Kidney (tissue), 14 donors: ENCODE measurements around the gene CCNB1IP1. TPM values are rescaled to one million over a fixed set of nuclear protein-coding genes. Genes with fewer than 3 reads are reported as not detected.
"Not testable (repeated sequence)": the region's sequence is repeated elsewhere in the genome, so short reads cannot be mapped to it uniquely, and the experiment has no call there.

Experiments used
- DNase-seq, 5 donors: peaks; one replicate each; pipeline ENCODE4 v3.0.0-alpha.2; 2013 to 2020
- FAIRE-seq: peaks from 2 replicates; lab custom pipeline; 2012; peaks lifted over from hg19 to GRCh38; lab: Jason Lieb, UNC
- H3K27ac ChIP-seq, 2 donors: one replicate each; pipeline ENCODE4 v1.7.0; 2013; ENCODE audit warnings: low read depth in 2 of 2, low read length in 2 of 2, inconsistent platforms in 1 of 2
- H3K27me3 ChIP-seq: one replicate; pipeline ENCODE4 v1.7.1; 2013; ENCODE audit warnings: low read length, inconsistent platforms; ENCODE audit not compliant: control insufficient read depth, insufficient read depth
- H3K36me3 ChIP-seq, 3 donors: one replicate each; pipeline versions ENCODE4 v1.7.0 to v1.7.1; 2013; ENCODE audit warnings: low read length in 3 of 3, control low read depth in 1 of 3, inconsistent platforms in 1 of 3; ENCODE audit not compliant: insufficient read depth in 3 of 3, control insufficient read depth in 2 of 3
- H3K4me1 ChIP-seq, 3 donors: one replicate each; pipeline versions ENCODE4 v1.7.0 to v1.7.1; 2013; ENCODE audit warnings: low read length in 3 of 3, inconsistent platforms in 1 of 3, low read depth in 1 of 3; ENCODE audit not compliant: control insufficient read depth in 2 of 3, insufficient read depth in 2 of 3
- H3K4me3 ChIP-seq, 3 donors: one replicate each; pipeline versions ENCODE4 v1.7.0 to v1.8.1; 2013; ENCODE audit warnings: low read length in 3 of 3, control low read depth in 1 of 3, inconsistent platforms in 1 of 3
- H3K9ac ChIP-seq, 3 donors: one replicate each; pipeline versions ENCODE4 v1.7.0 to v1.7.1; 2013; ENCODE audit warnings: low read length in 3 of 3, control low read depth in 1 of 3, inconsistent platforms in 1 of 3
- H3K9me3 ChIP-seq, 3 donors: one replicate each; pipeline versions ENCODE4 v1.7.0 to v1.7.1; 2013; ENCODE audit warnings: low read length in 3 of 3, control low read depth in 1 of 3, inconsistent platforms in 1 of 3; ENCODE audit not compliant: control insufficient read depth in 2 of 3, insufficient read depth in 1 of 3
- CTCF ChIP-seq: IDR thresholded peaks from 3 replicates; pipeline ENCODE4 v1.5.1; 2012; ENCODE audit warnings: mild to moderate bottlenecking, moderate library complexity, borderline replicate concordance; ENCODE audit not compliant: insufficient read depth; ENCODE audit errors: extremely low read depth
- intact Hi-C: fragments of 100-400 bp; cut with DNase I; formaldehyde crosslinking; loops from one replicate; pipeline ENCODE4 v1.11.1; 2022
- polyA plus RNA-seq: library from polyadenylated mRNA; stranded (reverse); fragments of 350-450 nt; fragmentation: Illumina TruSeq; extraction: RNeasy Lipid Tissue Mini Kit (QIAGEN cat#74804); gene quantifications from one replicate; pipeline ENCODE4 v1.2.3, GENCODE V29; 2014; ENCODE audit warnings: low read depth, low replicate concordance; ENCODE audit not compliant: insufficient read depth
- total RNA-seq: library from RNA; stranded (reverse); fragmentation: NEBNext Ultra II Directional; extraction: Animal tissue kit (Norgen Biotek cat#: 25700); gene quantifications from one replicate; pipeline ENCODE4 v1.2.1, GENCODE V29; 2021
- donor health status: control.
- donor health status: control.
- donor health status: control.
- donor health status: control.
- donor health status: control.
- donor health status: DM: yes; HTN: yes; CAD: no.
- donor health status: Normal renal cell carcinoma (clear cell type).

The CCNB1IP1 gene
- total and polyA plus RNA-seq, 2 donors from 2014 or later: 25.7 to 58.2 TPM

DNA sequence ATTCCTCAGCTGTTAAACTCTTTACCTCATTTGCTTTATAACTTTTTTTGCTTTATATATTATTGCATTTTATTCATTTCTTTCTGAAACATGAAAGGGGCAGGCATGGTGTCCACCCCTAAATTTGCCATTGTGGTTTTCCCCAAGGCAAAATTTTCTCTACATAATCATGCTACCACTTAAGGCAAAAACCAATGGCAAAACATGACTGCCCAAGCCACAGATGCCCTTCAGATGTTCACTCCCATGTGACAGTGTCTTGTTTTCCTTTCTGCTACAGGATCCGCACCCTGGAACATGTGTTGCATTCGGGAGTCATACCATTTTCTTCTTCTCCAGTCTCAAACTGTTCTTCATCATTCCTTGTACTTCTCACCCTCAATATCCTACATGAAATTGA, 55.7 kb downstream of the CCNB1IP1 start:
- Histone ChIP-seq H3K27ac (no peak overlapping the region), H3K4me1 (no peaks in the 10 kb centered on the region), H3K4me3 (no peak overlapping the region), H3K9ac (no peak overlapping the region), H3K36me3 (peaks cover 0 to 4% (median 0%) of the 10 kb centered on the region in 3 donors), H3K27me3 (no peaks in the 10 kb centered on the region), H3K9me3 (peaks cover 0 to 4% (median 0%) of the 10 kb centered on the region in 3 donors)
- intact Hi-C loops: no loop called here
- no peak for FAIRE-seq
- TF ChIP-seq CTCF: no peak
- no peak for DNase-seq

- no peaks in the 10 kb centered on the region for H3K4me1 ChIP-seq
- intact Hi-C loops: no loop called here
- no peaks in the 10 kb centered on the region for H3K27me3 ChIP-seq
- TF ChIP-seq CTCF: no peak
- H3K4me3 ChIP-seq: no peak overlapping the region
- no peak overlapping the region for H3K27ac ChIP-seq
- H3K9me3 ChIP-seq: peaks cover 0 to 4% (median 0%) of the 10 kb centered on the region in 3 donors
- DNase-seq (no peak), FAIRE-seq (no peak)
- peaks cover 0 to 4% (median 0%) of the 10 kb centered on the region in 3 donors for H3K36me3 ChIP-seq
- no peak overlapping the region for H3K9ac ChIP-seq
Measured at GRCh38 chr14:20274062-20274461, 59.0 kb downstream of the CCNB1IP1 start.

DNA sequence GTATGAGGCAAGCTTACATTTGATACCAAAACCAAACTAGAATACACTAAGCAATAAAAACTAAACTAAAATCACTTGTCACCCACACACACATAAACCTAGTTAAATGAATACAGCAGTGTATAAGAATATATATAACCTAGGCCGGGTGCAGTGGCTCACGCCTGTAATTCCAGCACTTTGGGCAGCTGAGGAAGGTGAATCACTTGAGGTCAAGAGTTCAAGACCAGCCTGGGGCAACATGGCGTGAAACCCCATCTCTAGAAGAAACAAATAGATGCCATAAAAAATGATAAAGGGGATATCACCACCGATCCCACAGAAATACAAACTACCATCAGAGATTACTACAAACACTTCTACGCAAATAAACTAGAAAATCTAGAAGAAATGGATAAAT, 68.7 kb downstream of the CCNB1IP1 start:
- H3K27ac ChIP-seq, H3K9me3 ChIP-seq, H3K4me1 ChIP-seq, FAIRE-seq, H3K36me3 ChIP-seq, H3K4me3 ChIP-seq, intact Hi-C loops, H3K27me3 ChIP-seq, DNase-seq, H3K9ac ChIP-seq: not testable (repeated sequence)

- Histone ChIP-seq H3K36me3 (no peaks in the 10 kb centered on the region), H3K27me3 (no peaks in the 10 kb centered on the region), H3K27ac (no peak overlapping the region), H3K9me3 (no peaks in the 10 kb centered on the region), H3K9ac (no peak overlapping the region), H3K4me3 (no peak overlapping the region), H3K4me1 (no peaks in the 10 kb centered on the region)
- FAIRE-seq (no peak), DNase-seq (no peak)
- intact Hi-C loops: no loop called here
- no peak for TF ChIP-seq CTCF
Measured at GRCh38 chr14:20262642-20263128, 70.4 kb downstream of the CCNB1IP1 start.

Other genes with a start within 250 kb of the CCNB1IP1 start
- gene OR4K17, start 222.5 kb downstream of the CCNB1IP1 start, total RNA-seq: not detected
- not detected for gene OR4K17, start 222.5 kb downstream of the CCNB1IP1 start, polyA plus RNA-seq
- not detected for gene OR4N5, start 194.5 kb downstream of the CCNB1IP1 start, total RNA-seq
- gene OR4N5, start 194.5 kb downstream of the CCNB1IP1 start, polyA plus RNA-seq: not detected
- gene OR11G2, start 142.4 kb downstream of the CCNB1IP1 start, total RNA-seq: not detected
- not detected for gene OR11G2, start 142.4 kb downstream of the CCNB1IP1 start, polyA plus RNA-seq
- not detected for gene OR11H6, start 109.6 kb downstream of the CCNB1IP1 start, total RNA-seq
- not detected for gene OR11H6, start 109.6 kb downstream of the CCNB1IP1 start, polyA plus RNA-seq
- gene OR11H7, start 104.3 kb downstream of the CCNB1IP1 start, total RNA-seq: not detected
- not detected for gene OR11H7, start 104.3 kb downstream of the CCNB1IP1 start, polyA plus RNA-seq
- not detected for gene OR11H4, start 94.0 kb downstream of the CCNB1IP1 start, total RNA-seq
- gene OR11H4, start 94.0 kb downstream of the CCNB1IP1 start, polyA plus RNA-seq: not detected
- gene TTC5, start 27.3 kb downstream of the CCNB1IP1 start, total RNA-seq: 22.3 TPM
- gene TTC5, start 27.3 kb downstream of the CCNB1IP1 start, polyA plus RNA-seq: 12.3 TPM
- 18.4 TPM for gene PARP2, start 10.4 kb upstream of the CCNB1IP1 start, total RNA-seq
- gene PARP2, start 10.4 kb upstream of the CCNB1IP1 start, polyA plus RNA-seq: 14.4 TPM
- gene TEP1, start 80.2 kb upstream of the CCNB1IP1 start, total RNA-seq: 45.2 TPM
- 11.2 TPM for gene TEP1, start 80.2 kb upstream of the CCNB1IP1 start, polyA plus RNA-seq
- gene KLHL33, start 102.9 kb upstream of the CCNB1IP1 start, total RNA-seq: 0.72 TPM
- 0.24 TPM for gene KLHL33, start 102.9 kb upstream of the CCNB1IP1 start, polyA plus RNA-seq
- gene OSGEP, start 121.5 kb upstream of the CCNB1IP1 start, total RNA-seq: 32.4 TPM
- 30.3 TPM for gene OSGEP, start 121.5 kb upstream of the CCNB1IP1 start, polyA plus RNA-seq
- 119 TPM for gene APEX1, start 121.9 kb upstream of the CCNB1IP1 start, total RNA-seq
- gene APEX1, start 121.9 kb upstream of the CCNB1IP1 start, polyA plus RNA-seq: 109 TPM
- 35.7 TPM for gene PIP4P1, start 128.2 kb upstream of the CCNB1IP1 start, total RNA-seq
- 33.3 TPM for gene PIP4P1, start 128.2 kb upstream of the CCNB1IP1 start, polyA plus RNA-seq
- gene PNP, start 136.1 kb upstream of the CCNB1IP1 start, total RNA-seq: 80.7 TPM
- 183 TPM for gene PNP, start 136.1 kb upstream of the CCNB1IP1 start, polyA plus RNA-seq
- 0.57 TPM for gene RNASE10, start 172.3 kb upstream of the CCNB1IP1 start, total RNA-seq
- 0.69 TPM for gene RNASE10, start 172.3 kb upstream of the CCNB1IP1 start, polyA plus RNA-seq
- not detected for gene RNASE9, start 227.8 kb upstream of the CCNB1IP1 start, total RNA-seq
- not detected for gene RNASE9, start 227.8 kb upstream of the CCNB1IP1 start, polyA plus RNA-seq